Kidney epithelial cell (primary cell): Measurements from ENCODE around the gene ZFAND3. TPM values are rescaled to one million over a fixed set of nuclear protein-coding genes. Genes with fewer than 3 reads are reported as not detected.
A peak's percentile ranks its signal among the peaks of the same experiment; 100 is the strongest.

Source experiments
- DNase-seq: peaks from one replicate; pipeline ENCODE4 v3.0.0-alpha.2; 2010; ENCODE audit warnings: low read depth
- H3K27me3 ChIP-seq: 2 replicates; pipeline ENCODE4 v1.6.0; 2011; ENCODE audit warnings: low read length; ENCODE audit not compliant: control insufficient read depth, insufficient read depth
- H3K36me3 ChIP-seq: 2 replicates; pipeline ENCODE4 v1.5.1; 2011; ENCODE audit warnings: low read length; ENCODE audit not compliant: control insufficient read depth, insufficient read depth
- H3K4me3 ChIP-seq: 2 replicates; pipeline ENCODE4 v1.5.1; 2011; ENCODE audit warnings: low read depth, mild to moderate bottlenecking, control low read depth, low read length
- total RNA-seq: library from RNA; depleted of rRNA; stranded (reverse); fragments of >200 nt; gene quantifications from 2 replicates; pipeline ENCODE4 v1.2.3, GENCODE V29; 2015
- TF ChIP-seq, protein P1 (sequence below): IDR thresholded peaks from 2 replicates; pipeline ENCODE4 v1.5.1; 2011; ENCODE audit warnings: mild to moderate bottlenecking, moderate library complexity, low read length, control low read depth, inconsistent platforms; ENCODE audit not compliant: insufficient read depth, poor library complexity, severe bottlenecking

ZFAND3 gene
- total RNA-seq, 1 donor from 2014 or later: 49.4 TPM

DNA sequence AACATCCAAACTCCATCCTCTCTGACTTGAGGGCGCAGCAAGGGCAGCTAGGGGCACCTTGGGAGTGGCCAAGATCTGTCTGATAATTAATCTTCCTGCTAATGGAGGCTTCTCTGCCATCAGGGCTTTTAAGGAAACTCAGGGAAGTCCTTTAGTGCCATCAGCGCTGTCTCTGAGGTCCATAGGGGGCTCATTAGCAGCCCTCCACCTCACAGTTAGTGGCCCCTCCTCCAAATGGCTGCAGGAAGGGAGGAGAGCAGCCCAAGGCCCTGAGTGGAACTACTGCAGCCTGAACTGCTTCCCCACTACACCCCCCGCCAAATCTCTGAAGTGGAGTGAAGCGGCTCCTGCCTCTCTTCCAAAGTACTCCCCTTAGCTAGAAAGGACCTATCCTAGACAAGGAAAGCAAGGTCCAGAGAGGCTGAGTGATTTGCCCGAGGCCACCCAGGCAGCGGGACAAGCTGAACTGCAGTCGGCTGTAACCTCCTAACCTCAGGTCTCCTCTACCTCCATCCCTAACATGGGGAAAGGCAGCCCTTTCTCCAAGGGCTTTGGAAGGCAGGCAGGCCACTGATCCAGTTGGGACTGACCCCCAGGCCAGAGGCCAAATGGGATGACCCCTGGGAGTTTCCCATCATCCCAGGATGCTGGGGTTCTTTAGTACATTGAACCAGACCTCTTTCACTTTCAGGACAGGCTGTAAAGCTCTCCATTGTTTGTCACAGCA lies 39.5 kb upstream of the ZFAND3 start:
- H3K36me3 ChIP-seq: no peaks in the 10 kb centered on the region
- TF ChIP-seq, protein P1, sequence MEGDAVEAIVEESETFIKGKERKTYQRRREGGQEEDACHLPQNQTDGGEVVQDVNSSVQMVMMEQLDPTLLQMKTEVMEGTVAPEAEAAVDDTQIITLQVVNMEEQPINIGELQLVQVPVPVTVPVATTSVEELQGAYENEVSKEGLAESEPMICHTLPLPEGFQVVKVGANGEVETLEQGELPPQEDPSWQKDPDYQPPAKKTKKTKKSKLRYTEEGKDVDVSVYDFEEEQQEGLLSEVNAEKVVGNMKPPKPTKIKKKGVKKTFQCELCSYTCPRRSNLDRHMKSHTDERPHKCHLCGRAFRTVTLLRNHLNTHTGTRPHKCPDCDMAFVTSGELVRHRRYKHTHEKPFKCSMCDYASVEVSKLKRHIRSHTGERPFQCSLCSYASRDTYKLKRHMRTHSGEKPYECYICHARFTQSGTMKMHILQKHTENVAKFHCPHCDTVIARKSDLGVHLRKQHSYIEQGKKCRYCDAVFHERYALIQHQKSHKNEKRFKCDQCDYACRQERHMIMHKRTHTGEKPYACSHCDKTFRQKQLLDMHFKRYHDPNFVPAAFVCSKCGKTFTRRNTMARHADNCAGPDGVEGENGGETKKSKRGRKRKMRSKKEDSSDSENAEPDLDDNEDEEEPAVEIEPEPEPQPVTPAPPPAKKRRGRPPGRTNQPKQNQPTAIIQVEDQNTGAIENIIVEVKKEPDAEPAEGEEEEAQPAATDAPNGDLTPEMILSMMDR: no peak
- no peak for DNase-seq
- no peaks in the 10 kb centered on the region for H3K27me3 ChIP-seq
- H3K4me3 ChIP-seq: no peak overlapping the region

DNA sequence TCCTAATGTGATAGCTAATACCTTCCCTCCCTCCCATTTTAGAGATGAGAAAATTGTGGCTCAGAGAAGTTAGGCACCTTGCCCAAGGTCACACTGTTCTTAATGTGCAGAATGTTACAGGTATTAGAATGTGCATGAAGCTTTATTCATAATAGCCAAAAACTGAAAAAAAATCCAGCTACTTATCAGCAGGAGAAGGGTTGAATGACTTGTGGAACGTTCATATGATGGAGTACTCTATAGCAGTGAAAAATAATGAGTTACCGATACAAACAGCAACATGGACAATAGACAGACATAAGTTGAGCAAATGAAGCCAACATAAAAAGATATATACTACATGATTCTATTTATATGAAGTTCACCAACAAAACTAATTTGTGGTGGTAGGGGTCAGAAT lies 37.7 kb upstream of the ZFAND3 start:
- TF ChIP-seq, protein P1: no peak
- H3K27me3 ChIP-seq: no peaks in the 10 kb centered on the region
- DNase-seq: no peak
- H3K4me3 ChIP-seq: no peak overlapping the region
- no peaks in the 10 kb centered on the region for H3K36me3 ChIP-seq

DNA sequence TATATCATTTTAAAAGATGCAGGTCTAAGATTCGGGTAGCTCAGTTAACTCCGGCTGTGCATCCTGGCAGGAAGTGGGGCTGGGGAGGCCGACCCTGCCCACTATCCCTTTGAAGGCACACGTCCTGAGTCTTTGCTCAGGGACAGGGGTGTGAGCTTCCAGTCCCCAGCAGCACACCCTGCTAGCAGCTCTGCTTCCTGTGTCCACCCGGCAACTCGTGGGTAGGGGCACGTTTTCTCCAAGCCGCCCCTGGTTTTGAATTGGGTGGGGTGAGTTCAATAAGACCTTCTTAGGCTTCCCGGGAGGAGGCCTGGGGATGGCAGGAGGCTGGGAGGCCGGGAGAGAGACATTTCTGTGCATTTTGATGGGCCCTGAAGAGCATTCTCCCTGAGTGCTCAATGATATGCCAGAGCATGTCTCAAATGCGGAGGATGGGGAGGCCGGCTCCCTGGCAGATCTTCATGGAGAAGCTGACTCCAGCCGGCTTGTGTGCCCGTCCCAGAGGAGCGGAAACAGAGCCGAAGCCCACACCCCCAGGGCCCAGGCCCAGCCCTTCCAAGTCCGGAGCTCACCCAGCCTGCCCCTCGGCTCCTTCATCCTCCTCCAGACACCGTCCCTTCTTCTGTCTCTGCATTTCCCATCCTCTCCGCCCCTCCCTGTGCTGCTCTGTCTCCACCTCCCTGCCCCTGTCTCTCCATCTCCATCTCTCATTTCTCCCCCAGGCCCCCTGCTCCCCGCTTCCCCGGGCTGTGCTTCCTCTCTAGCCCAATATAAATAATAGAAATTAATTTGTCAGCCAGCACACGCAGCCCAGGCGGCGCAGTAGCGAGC lies 36.3 kb upstream of the ZFAND3 start:
- no peaks in the 10 kb centered on the region for H3K36me3 ChIP-seq
- H3K27me3 ChIP-seq: no peaks in the 10 kb centered on the region
- peak overlapping the region; percentile 19 for H3K4me3 ChIP-seq
- DNase-seq: no peak
- TF ChIP-seq, protein P1: no peak

DNA sequence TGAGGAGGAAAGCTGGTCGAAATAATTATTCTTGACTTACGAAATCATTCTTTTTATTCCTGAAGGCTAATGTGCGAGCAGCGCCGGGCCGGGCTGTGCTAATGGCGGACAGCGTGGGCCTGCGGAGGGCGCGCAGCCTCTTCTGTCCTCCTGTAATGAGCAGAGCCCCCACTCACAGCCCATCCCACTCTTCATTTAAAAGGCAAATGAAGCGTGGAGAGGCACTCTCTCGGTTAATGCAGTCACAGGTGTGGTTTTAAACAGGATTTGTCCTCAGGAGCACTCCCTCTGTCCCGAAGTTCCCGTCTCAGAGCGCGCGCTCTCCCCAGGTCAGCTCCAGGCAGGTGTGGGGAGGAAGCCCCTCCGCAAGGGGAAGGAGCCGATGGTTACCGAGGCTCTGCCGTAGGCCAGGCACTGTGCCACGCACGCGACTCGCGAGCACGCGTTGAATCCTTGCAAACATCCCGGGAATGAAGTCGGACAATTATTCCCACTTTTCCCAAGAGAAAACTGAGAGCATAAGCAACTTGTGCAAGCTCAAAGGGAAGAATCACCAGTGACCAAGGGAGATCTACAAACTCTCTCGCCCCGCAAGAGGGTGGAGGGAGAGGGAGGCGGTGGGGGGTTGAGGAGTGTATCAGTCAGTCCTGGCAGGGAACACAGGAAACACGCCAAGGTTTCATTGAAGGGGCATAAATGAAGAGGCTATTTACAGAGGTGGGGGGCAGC lies 35.5 kb upstream of the ZFAND3 start:
- no peak for DNase-seq
- Histone ChIP-seq H3K27me3 (no peaks in the 10 kb centered on the region), H3K4me3 (peak overlapping the region; percentile 19), H3K36me3 (no peaks in the 10 kb centered on the region)
- TF ChIP-seq, protein P1: no peak

DNA sequence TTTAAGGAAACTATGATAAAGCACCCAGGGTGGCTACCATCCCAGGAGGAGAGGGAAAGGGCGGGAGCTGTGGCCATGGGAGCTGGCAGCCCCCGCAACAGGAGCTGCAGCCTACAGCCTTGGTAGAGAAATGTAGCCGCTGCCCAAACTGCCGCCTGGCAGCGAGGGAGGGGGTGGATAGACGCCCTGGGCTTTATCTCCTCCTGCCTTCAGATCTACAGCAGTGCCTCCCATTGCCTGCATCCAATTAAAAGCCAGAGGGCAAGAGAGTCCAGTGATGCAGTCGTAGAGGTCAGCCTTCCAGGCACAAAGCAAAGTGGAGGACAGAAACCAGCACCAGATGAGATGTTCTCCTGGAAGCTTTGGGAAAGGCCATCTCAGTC lies 35.0 kb upstream of the ZFAND3 start:
- H3K27me3 ChIP-seq: no peaks in the 10 kb centered on the region
- no peak for DNase-seq
- no peak overlapping the region for H3K4me3 ChIP-seq
- H3K36me3 ChIP-seq: no peaks in the 10 kb centered on the region
- TF ChIP-seq, protein P1: no peak
